IPS DF 4.7 (cell line): ENCODE measurements around the gene RBM20.
"Not testable (repeated sequence)": the region's sequence is repeated elsewhere in the genome, so short reads cannot be mapped to it uniquely, and the experiment has no call there.

Source experiments
- DNase-seq: peaks from one replicate; pipeline ENCODE4 v3.0.0-alpha.2; 2013; ENCODE audit warnings: low spot score; ENCODE audit errors: extremely low read depth

RBM20 gene

GRCh38 chr10:110762849-110763211 is 118.7 kb downstream of the RBM20 start:
- DNase-seq = no peak

GRCh38 chr10:110764378-110764777 is 120.2 kb downstream of the RBM20 start:
- DNase-seq = no peak

- DNase-seq = no peak
Measured at GRCh38 chr10:110764793-110765512, 120.8 kb downstream of the RBM20 start.

GRCh38 chr10:110765513-110766319 is 121.6 kb downstream of the RBM20 start:
- DNase-seq = no peak

- DNase-seq = not testable (repeated sequence)
Measured at GRCh38 chr10:110767601-110768000, 123.5 kb downstream of the RBM20 start.

- DNase-seq = no peak
Measured at GRCh38 chr10:110770243-110770642, 126.1 kb downstream of the RBM20 start.

GRCh38 chr10:110771486-110771885 is 127.3 kb downstream of the RBM20 start:
- DNase-seq = no peak

GRCh38 chr10:110771991-110772390 is 127.9 kb downstream of the RBM20 start:
- DNase-seq = no peak

- DNase-seq = no peak
Measured at GRCh38 chr10:110772454-110773025, 128.4 kb downstream of the RBM20 start.

GRCh38 chr10:110773693-110774068 is 129.5 kb downstream of the RBM20 start:
- DNase-seq = no peak

GRCh38 chr10:110774069-110775019 is 130.2 kb downstream of the RBM20 start:
- DNase-seq = no peak

GRCh38 chr10:110775020-110775375 is 130.9 kb downstream of the RBM20 start:
- no peak for DNase-seq

- no peak for DNase-seq
Measured at GRCh38 chr10:110775406-110775805, 131.3 kb downstream of the RBM20 start.

GRCh38 chr10:110777017-110777416 is 132.9 kb downstream of the RBM20 start:
- DNase-seq = no peak

GRCh38 chr10:110777661-110778060 is 133.5 kb downstream of the RBM20 start:
- no peak for DNase-seq

- no peak for DNase-seq
Measured at GRCh38 chr10:110778211-110778610, 134.1 kb downstream of the RBM20 start.

- no peak for DNase-seq
Measured at GRCh38 chr10:110779489-110779888, 135.4 kb downstream of the RBM20 start.

- no peak for DNase-seq
Measured at GRCh38 chr10:110780704-110781103, 136.6 kb downstream of the RBM20 start.

- DNase-seq = no peak
Measured at GRCh38 chr10:110781139-110781538, 137.0 kb downstream of the RBM20 start.

GRCh38 chr10:110782616-110783015 is 138.5 kb downstream of the RBM20 start:
- no peak for DNase-seq

- DNase-seq = no peak
Measured at GRCh38 chr10:110783509-110784107, 139.5 kb downstream of the RBM20 start.
